K562 (cell line): ENCODE results near the gene FAM174C. TPM values are rescaled to one million over a fixed set of nuclear protein-coding genes. Genes with fewer than 3 reads are reported as not detected.

Source experiments
- ATAC-seq: fragments of 200-7000 bp; cut with Tn5 transposase; 3 replicates; pipeline ENCODE4 v1.9.1; 2020; ENCODE audit warnings: moderate library complexity
- BruUV-seq: library from RNA; stranded (reverse); fragments of 400-500 nt; replicated peaks from 2 replicates; lab custom pipeline; 2021; lab: Mats Ljungman, UMichigan
- CTCF ChIA-PET: fragments of 300-600 bp; formaldehyde crosslinking; extraction: SDS; loops from one replicate; lab custom pipeline; 2021; ENCODE audit warnings: low intra/inter-chr PET ratio; lab: Yijun Ruan, JAX
- POLR2A ChIA-PET: fragments of 300-600, 350-650 bp; sonication (Branson Sonifier 250); formaldehyde crosslinking; extraction: SDS; loops from one replicate; lab custom pipeline; 2021; ENCODE audit warnings: antibody characterized with exemption, inconsistent platforms; lab: Yijun Ruan, JAX
- DNase-seq, 4 experiments: peaks; one replicate each; pipeline versions ENCODE4 v3.0.0 to v3.0.0-alpha.2; 2011 to 2018; ENCODE audit warnings: low spot score in 3 of 4, mixed read lengths in 3 of 4; ENCODE audit errors: extremely low read depth in 1 of 4
- FAIRE-seq: peaks from 2 replicates; lab custom pipeline; 2011; peaks lifted over from hg19 to GRCh38; lab: Jason Lieb, UNC
- H2AFZ ChIP-seq: 2 replicates; pipeline ENCODE4 v1.6.0; 2011; ENCODE audit warnings: low read depth, low read length, control low read depth, inconsistent platforms
- H3K27ac ChIP-seq: fragments of 200-600 bp; 3 replicates; pipeline ENCODE4 v1.8.0; 2011; ENCODE audit warnings: low read depth, mild to moderate bottlenecking, control low read depth, inconsistent platforms, low read length, moderate library complexity, mixed read lengths; ENCODE audit errors: extremely low read depth
- H3K27me3 ChIP-seq, 2 experiments: fragments of 300-600 bp in 1 of 2; 2 replicates in 1 of 2; 3 replicates in 1 of 2; pipeline versions ENCODE4 v1.6.0 to v1.8.0; 2011; ENCODE audit warnings: inconsistent platforms in 2 of 2, low read length in 2 of 2, mild to moderate bottlenecking in 1 of 2, mixed read lengths in 1 of 2, moderate library complexity in 1 of 2; ENCODE audit not compliant: control insufficient read depth in 2 of 2, insufficient read depth in 2 of 2
- H3K36me3 ChIP-seq: fragments of 300-600 bp; 3 replicates; pipeline ENCODE4 v1.8.0; 2011; ENCODE audit warnings: mild to moderate bottlenecking, low read length, inconsistent platforms; ENCODE audit not compliant: control insufficient read depth, insufficient read depth
- H3K4me1 ChIP-seq, 2 experiments: fragments of 200-600 bp in 1 of 2; replicated peaks in 1 of 2; 2 replicates in 1 of 2; 3 replicates in 1 of 2; pipeline versions ENCODE4 v1.5.1 to v1.8.0; 2011; ENCODE audit warnings: inconsistent platforms in 2 of 2, low read length in 2 of 2, mild to moderate bottlenecking in 1 of 2, mixed read lengths in 1 of 2, moderate library complexity in 1 of 2; ENCODE audit not compliant: control insufficient read depth in 2 of 2, insufficient read depth in 2 of 2
- H3K4me2 ChIP-seq: 2 replicates; pipeline ENCODE4 v1.6.1; 2011; ENCODE audit warnings: low read length, control low read depth, inconsistent platforms, mixed read lengths; ENCODE audit not compliant: insufficient read depth
- H3K4me3 ChIP-seq: fragments of 200-600 bp; sonication (generic), shearing (Covaris generic); 2 replicates; pipeline ENCODE4 v1.5.1; 2016; ENCODE audit warnings: control low read depth, inconsistent platforms
- H3K79me2 ChIP-seq: fragments of 200-600 bp; 3 replicates; pipeline ENCODE4 v1.8.0; 2011; ENCODE audit warnings: low read length, inconsistent platforms; ENCODE audit not compliant: control insufficient read depth, insufficient read depth
- H3K9ac ChIP-seq, 2 experiments: 2 replicates each; pipeline versions ENCODE4 v1.6.0 to v1.6.1; 2011; ENCODE audit warnings: low read depth in 2 of 2, low read length in 2 of 2, control low read depth in 1 of 2, inconsistent platforms in 1 of 2, mild to moderate bottlenecking in 1 of 2, mixed read lengths in 1 of 2; ENCODE audit not compliant: insufficient read depth in 1 of 2
- H3K9me1 ChIP-seq: one replicate; pipeline ENCODE4 v1.6.0; 2011; ENCODE audit warnings: inconsistent platforms, mild to moderate bottlenecking, low read length, moderate library complexity; ENCODE audit not compliant: control insufficient read depth, insufficient read depth
- H3K9me3 ChIP-seq: replicated peaks from 2 replicates; pipeline ENCODE4 v1.5.1; 2011; ENCODE audit warnings: low read depth, low read length, inconsistent platforms; ENCODE audit not compliant: control insufficient read depth, insufficient read depth
- H4K20me1 ChIP-seq: replicated peaks from 2 replicates; pipeline ENCODE4 v1.6.1; 2011; ENCODE audit warnings: low read length, inconsistent platforms, mixed read lengths; ENCODE audit not compliant: control insufficient read depth, insufficient read depth
- BRD9 ChIP-seq: fragments of 450-650 bp; IDR thresholded peaks from 2 replicates; pipeline ENCODE4 v1.6.1; 2018; ENCODE audit warnings: low read depth; ENCODE audit not compliant: partially characterized antibody
- ESRRA ChIP-seq: fragments of 450-650 bp; IDR thresholded peaks from 2 replicates; pipeline ENCODE4 v1.6.1; 2014; ENCODE audit warnings: low read depth, mild to moderate bottlenecking, moderate library complexity, borderline replicate concordance
- ETS2 ChIP-seq: IDR thresholded peaks from 2 replicates; pipeline ENCODE4 v1.6.1; 2016; ENCODE audit warnings: borderline replicate concordance, missing genetic modification characterization, mild to moderate bottlenecking, moderate library complexity, missing compliant biosample characterization; ENCODE audit not compliant: poor library complexity, severe bottlenecking
- FOXA1 ChIP-seq: fragments of 450-650 bp; IDR thresholded peaks from 2 replicates; pipeline ENCODE4 v1.6.1; 2016; ENCODE audit warnings: mild to moderate bottlenecking, borderline replicate concordance
- HNRNPLL ChIP-seq: fragments of 200-400 bp; formaldehyde crosslinking; IDR thresholded peaks from 2 replicates; pipeline ENCODE4 v1.6.1; 2017; ENCODE audit warnings: low read length, low read depth, mild to moderate bottlenecking; ENCODE audit not compliant: poor library complexity, severe bottlenecking
- KLF1 ChIP-seq: fragments of 450-650 bp; IDR thresholded peaks from 2 replicates; pipeline ENCODE4 v1.6.1; 2016; ENCODE audit warnings: missing genetic modification characterization, missing compliant biosample characterization
- NR4A1 ChIP-seq, 2 experiments: fragments of 250-450 bp in 1 of 2; fragments of 450-650 bp in 1 of 2; sonication (Bioruptor Pico) in 1 of 2; IDR thresholded peaks; 2 replicates each; pipeline versions ENCODE4 v1.4.0 to v1.6.1; 2016 to 2020; ENCODE audit warnings: mild to moderate bottlenecking in 2 of 2, missing compliant biosample characterization in 1 of 2, missing genetic modification characterization in 1 of 2, moderate library complexity in 1 of 2
- PCBP2 ChIP-seq: fragments of 200-400 bp; formaldehyde crosslinking; IDR thresholded peaks from 2 replicates; pipeline ENCODE4 v1.6.1; 2018; ENCODE audit warnings: low read length, low read depth, mild to moderate bottlenecking, moderate library complexity; ENCODE audit not compliant: poor library complexity, severe bottlenecking
- SMARCC2 ChIP-seq: fragments of 450-650 bp; IDR thresholded peaks from 2 replicates; pipeline ENCODE4 v1.6.1; 2017; ENCODE audit warnings: antibody characterized with exemption, moderate library complexity, mild to moderate bottlenecking, low read depth
- SRSF9 ChIP-seq: fragments of 200-400 bp; formaldehyde crosslinking; IDR thresholded peaks from 2 replicates; pipeline ENCODE4 v1.6.1; 2017; ENCODE audit warnings: low read depth, low read length, borderline replicate concordance
- ZKSCAN1 ChIP-seq: fragments of 150-350 bp; IDR thresholded peaks from 2 replicates; pipeline ENCODE4 v1.6.1; 2016; ENCODE audit warnings: low read depth, low read length
- ZNF146 ChIP-seq: IDR thresholded peaks from one replicate; pipeline ENCODE4 v1.6.1; 2018; ENCODE audit warnings: missing compliant biosample characterization; ENCODE audit not compliant: unreplicated experiment
- ZNF354B ChIP-seq: fragments of 250-450 bp; sonication (Bioruptor Pico); IDR thresholded peaks from 2 replicates; pipeline ENCODE4 v1.4.0; 2020
- ZNF695 ChIP-seq: fragments of 450-650 bp; formaldehyde crosslinking; IDR thresholded peaks from 2 replicates; pipeline ENCODE4 v1.4.0; 2020; ENCODE audit warnings: mild to moderate bottlenecking, moderate library complexity
- WGBS: fragments of 100-300 bp; shearing (Covaris generic); methylation state at CpG from one replicate; pipeline ENCODE4 v1.1.6; 2016; ENCODE audit warnings: low coverage, mixed read lengths; ENCODE audit not compliant: insufficient coverage; ENCODE audit errors: missing lambda C conversion rate; 5-methylcytosine and 5-hydroxymethylcytosine counted together
- in situ Hi-C: fragments of 300-500 bp; cut with MboI; formaldehyde crosslinking; loops from 4 replicates; pipeline ENCODE4 v1.15.0; 2018; ENCODE audit warnings: inconsistent platforms, mixed read lengths
- intact Hi-C: fragments of 100-400 bp; cut with micrococcal nuclease; formaldehyde crosslinking; loops from 2 replicates; pipeline ENCODE4 v1.14.2; 2022
- polyA plus RNA-seq, 8 experiments: library from polyadenylated mRNA; depleted of rRNA in 4 of 8; stranded (reverse) in 5 of 8; unstranded in 3 of 8; fragments of >200 nt; fragmentation: Nextera tagmentation in 2 of 8; fragmentation: Illumina TruSeq in 1 of 8; extraction: Ambion mirVana in 2 of 8; extraction: Trizol in 1 of 8; gene quantifications; 2 replicates each; pipeline versions ENCODE4 v1.2.1 to v1.2.3, GENCODE V29; 2011 to 2014; ENCODE audit warnings: inconsistent platforms in 1 of 8, missing spikeins in 1 of 8
- total RNA-seq, 7 experiments: library from RNA; depleted of rRNA in 6 of 7; stranded (reverse); fragments of >200 nt in 6 of 7; fragmentation: Illumina TruSeq in 2 of 7; extraction: Trizol in 2 of 7; gene quantifications; 2 replicates each; pipeline versions ENCODE4 v1.2.1 to v1.2.3, GENCODE V29; 2011 to 2021; ENCODE audit warnings: low replicate concordance in 1 of 7
- TF ChIP-seq, protein P1 (sequence below): fragments of 250-450 bp; sonication (Bioruptor Pico); IDR thresholded peaks from 2 replicates; pipeline ENCODE4 v1.5.0; 2021; ENCODE audit warnings: mild to moderate bottlenecking, moderate library complexity
- TF ChIP-seq, protein P2 (sequence below): fragments of 200-800 bp; sonication (Bioruptor generic); IDR thresholded peaks from 2 replicates; pipeline ENCODE4 v1.6.1; 2017; ENCODE audit warnings: missing genetic modification characterization, missing compliant biosample characterization

FAM174C gene
- total and polyA plus RNA-seq, 9 of the 15 experiments (the other 6 are each of a cell fraction or from before 2014, with no cell fraction given), result 0.66 to 89.6 (median 20.3) TPM

DNA sequence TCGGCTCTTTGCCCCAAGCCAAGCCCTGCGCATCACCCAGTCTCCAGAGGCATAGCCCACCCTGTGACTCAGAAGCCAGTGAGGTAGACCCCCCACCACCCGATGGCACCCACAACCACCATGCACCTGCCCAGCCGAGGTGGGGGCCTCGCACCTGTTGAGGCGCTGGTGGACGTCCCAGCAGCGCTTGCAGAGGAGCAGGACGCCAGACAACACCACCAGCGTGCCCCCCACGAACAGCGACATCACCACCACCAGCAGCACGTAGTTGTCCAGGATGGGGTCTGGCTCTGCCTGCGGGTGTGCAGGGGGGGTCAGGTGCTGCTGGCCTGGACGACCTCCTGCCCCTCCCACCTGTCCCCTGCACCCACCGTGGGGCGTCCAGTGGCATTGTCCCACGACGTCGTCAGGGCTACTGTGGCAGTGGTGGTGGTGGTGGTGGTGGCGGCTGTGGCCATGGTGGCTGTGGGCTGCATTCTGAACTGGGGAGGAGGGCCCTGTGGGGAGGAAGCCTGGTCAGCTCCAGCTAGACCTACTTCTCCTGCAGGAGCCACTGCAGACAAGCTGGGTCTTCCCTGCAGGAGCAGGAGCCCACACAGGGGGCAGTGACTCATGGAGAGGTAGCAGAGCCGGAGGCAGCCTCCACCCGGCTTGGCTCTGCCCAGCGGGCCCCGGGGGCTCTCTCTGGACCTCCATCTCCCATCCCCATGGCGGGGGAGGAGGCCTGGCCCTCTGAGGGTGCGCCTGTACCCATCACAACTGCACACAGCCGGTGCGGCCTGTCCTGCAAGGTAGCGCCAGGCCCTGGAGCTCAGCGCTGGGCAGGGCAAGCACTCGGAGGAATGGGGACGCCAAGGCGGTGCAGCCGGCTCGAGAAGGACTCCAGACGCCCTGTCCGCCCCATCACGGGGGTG, 39.4 kb upstream of the FAM174C start:
- Histone ChIP-seq H3K36me3 (peaks cover 40% of the 10 kb centered on the region; the same call in 1 of the 3 replicates), H3K9me3 (no peaks in the 10 kb centered on the region), H3K27ac (no peak overlapping the region), H3K79me2 (peaks cover 7% of the 10 kb centered on the region; the same call in 1 of the 3 replicates), H3K9ac (peak overlapping the region in 1 of 2 experiments; percentile 35; a peak in 1 of 4 replicates), H3K9me1 (no peaks in the 10 kb centered on the region), H2AFZ (no peak overlapping the region), H3K27me3 (no peaks in the 10 kb centered on the region), H3K4me3 (no peak overlapping the region), H3K4me1 (peaks cover 14 to 99% of the 10 kb centered on the region in 2 experiments), H3K4me2 (no peak overlapping the region), H4K20me1 (no peaks in the 10 kb centered on the region)
- WGBS, result 92% methylated on average over 37 of the region's 39 CpGs
- DNase-seq (no peak), ATAC-seq (no peak), FAIRE-seq (no peak)
- ChIA-PET POLR2A (no interaction called here), CTCF (no interaction called here)
- no TSS peak for BruUV-seq
- in situ Hi-C loops, result loop anchor here (25.0 kb wide), 1 partner anchor 474 kb away; the partner anchor contains the start of gene MISP
- intact Hi-C loops, result loop anchor here (2.0 kb wide), 1 partner anchor 15 kb away; no protein-coding TSS in a partner anchor
- TF ChIP-seq ZNF146 (CRISPR knock-in tag) (no peak), ZNF354B (CRISPR knock-in tag) (no peak), PCBP2 (no peak), SRSF9 (no peak), ZKSCAN1 (no peak), ZNF695 (CRISPR knock-in tag) (no peak), NR4A1 (CRISPR knock-in tag; IDR thresholded peaks at IDR 0.05) (no peak), NR4A1 (tag; IDR thresholded peaks at IDR 0.05) (no peak), BRD9 (no peak), ESRRA (no peak), FOXA1 (no peak), SMARCC2 (no peak), KLF1 (tag) (no peak), ETS2 (tag) (no peak), HNRNPLL (no peak)
- TF ChIP-seq, protein P1, sequence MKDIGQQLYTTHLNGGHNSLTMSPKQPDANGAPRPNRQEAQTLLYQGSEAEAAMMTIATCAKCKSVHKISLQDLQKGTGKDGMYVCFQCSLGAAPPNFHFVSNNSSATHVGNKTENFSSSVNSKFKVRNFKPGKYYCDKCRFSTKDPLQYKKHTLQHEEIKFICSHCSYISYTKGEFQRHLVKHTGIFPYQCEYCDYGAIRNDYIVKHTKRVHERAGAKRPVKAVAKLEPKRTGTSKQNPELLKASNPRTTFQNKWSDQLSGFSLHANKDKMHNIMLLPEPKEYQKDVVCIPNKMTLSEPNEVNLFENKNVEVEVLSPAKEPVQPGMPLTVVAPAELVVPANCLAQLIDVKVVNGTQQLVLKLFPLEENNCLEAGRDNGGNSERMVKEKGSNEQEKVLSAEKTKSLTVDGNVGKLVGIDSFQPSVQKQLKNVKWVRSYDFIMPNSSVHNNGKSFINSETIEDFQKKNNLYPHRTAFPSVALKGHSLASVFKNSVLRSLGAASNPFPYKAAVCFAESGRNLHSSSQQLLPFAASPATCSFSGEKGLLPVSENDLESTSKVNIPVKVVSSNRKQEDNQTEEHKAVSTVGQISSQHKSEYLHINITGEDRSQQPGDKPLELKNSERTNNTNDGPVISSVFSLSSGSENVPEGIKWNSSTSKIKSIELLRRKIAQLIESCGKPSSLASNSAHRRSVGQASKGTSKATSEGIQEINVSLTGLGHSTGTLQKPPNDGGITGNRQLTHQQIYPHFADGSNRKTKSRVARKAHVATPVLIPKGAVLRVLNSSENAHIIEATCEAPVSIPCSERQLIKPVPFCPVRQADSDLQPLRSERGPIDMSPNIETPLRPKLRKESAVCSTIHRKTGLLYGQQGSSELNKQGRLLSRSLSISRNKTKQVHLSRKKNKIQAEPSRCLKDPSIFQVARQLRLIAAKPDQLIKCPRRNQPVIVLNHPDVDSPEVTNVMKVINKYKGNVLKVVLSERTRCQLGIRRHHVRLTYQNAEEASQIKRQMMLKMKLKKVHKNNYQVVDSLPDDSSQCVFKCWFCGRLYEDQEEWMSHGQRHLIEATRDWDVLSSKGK (CRISPR knock-in tag), result no peak
- TF ChIP-seq, protein P2, sequence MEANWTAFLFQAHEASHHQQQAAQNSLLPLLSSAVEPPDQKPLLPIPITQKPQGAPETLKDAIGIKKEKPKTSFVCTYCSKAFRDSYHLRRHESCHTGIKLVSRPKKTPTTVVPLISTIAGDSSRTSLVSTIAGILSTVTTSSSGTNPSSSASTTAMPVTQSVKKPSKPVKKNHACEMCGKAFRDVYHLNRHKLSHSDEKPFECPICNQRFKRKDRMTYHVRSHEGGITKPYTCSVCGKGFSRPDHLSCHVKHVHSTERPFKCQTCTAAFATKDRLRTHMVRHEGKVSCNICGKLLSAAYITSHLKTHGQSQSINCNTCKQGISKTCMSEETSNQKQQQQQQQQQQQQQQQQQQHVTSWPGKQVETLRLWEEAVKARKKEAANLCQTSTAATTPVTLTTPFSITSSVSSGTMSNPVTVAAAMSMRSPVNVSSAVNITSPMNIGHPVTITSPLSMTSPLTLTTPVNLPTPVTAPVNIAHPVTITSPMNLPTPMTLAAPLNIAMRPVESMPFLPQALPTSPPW (CRISPR knock-in tag), result no peak
